GM19023 (cell line): ENCODE measurements around the gene MYO5B.

Experiments used
- ATAC-seq: cut with Tn5 transposase; IDR thresholded peaks from one replicate; pipeline ENCODE4 v1.9.1; 2021; ENCODE audit warnings: mild to moderate bottlenecking, moderate library complexity; ENCODE audit not compliant: unreplicated experiment

MYO5B gene

GRCh38 chr18:49976001-49976400, 218.9 kb downstream of the MYO5B start:
- no peak for ATAC-seq

GRCh38 chr18:49974079-49974478, 220.9 kb downstream of the MYO5B start:
- no peak for ATAC-seq

- ATAC-seq: no peak
Measured at GRCh38 chr18:49973592-49973991, 221.4 kb downstream of the MYO5B start.

GRCh38 chr18:49972535-49972934, 222.4 kb downstream of the MYO5B start:
- ATAC-seq: no peak

GRCh38 chr18:49971462-49971861, 223.5 kb downstream of the MYO5B start:
- ATAC-seq: no peak

GRCh38 chr18:49970319-49970718, 224.6 kb downstream of the MYO5B start:
- peak; percentile 68 for ATAC-seq

GRCh38 chr18:49968644-49969309, 226.2 kb downstream of the MYO5B start:
- no peak for ATAC-seq

GRCh38 chr18:49967636-49968313, 227.2 kb downstream of the MYO5B start:
- ATAC-seq: no peak

GRCh38 chr18:49967171-49967570, 227.8 kb downstream of the MYO5B start:
- ATAC-seq: peak; percentile 62

- ATAC-seq: no peak
Measured at GRCh38 chr18:49966090-49966489, 228.9 kb downstream of the MYO5B start.

GRCh38 chr18:49963217-49963616, 231.7 kb downstream of the MYO5B start:
- no peak for ATAC-seq

- no peak for ATAC-seq
Measured at GRCh38 chr18:49961271-49961670, 233.7 kb downstream of the MYO5B start.

- ATAC-seq: no peak
Measured at GRCh38 chr18:49960376-49960775, 234.6 kb downstream of the MYO5B start.

GRCh38 chr18:49959176-49959575, 235.8 kb downstream of the MYO5B start:
- ATAC-seq: peak; percentile 58

- no peak for ATAC-seq
Measured at GRCh38 chr18:49955263-49955662, 239.7 kb downstream of the MYO5B start.

- ATAC-seq: no peak
Measured at GRCh38 chr18:49953391-49953790, 241.6 kb downstream of the MYO5B start.

- ATAC-seq: no peak
Measured at GRCh38 chr18:49949951-49950395, 245.0 kb downstream of the MYO5B start.

GRCh38 chr18:49948975-49949374, 246.0 kb downstream of the MYO5B start:
- ATAC-seq: no peak

GRCh38 chr18:49944663-49945062, 250.3 kb downstream of the MYO5B start:
- ATAC-seq: no peak

- ATAC-seq: no peak
Measured at GRCh38 chr18:49936821-49937220, 258.1 kb downstream of the MYO5B start.

GRCh38 chr18:49935215-49935614, 259.7 kb downstream of the MYO5B start:
- no peak for ATAC-seq

- peak; percentile 76 for ATAC-seq
Measured at GRCh38 chr18:49934457-49934856, 260.5 kb downstream of the MYO5B start.
